ENCODE data around the gene CMTM8.

CMTM8 gene

DNA sequence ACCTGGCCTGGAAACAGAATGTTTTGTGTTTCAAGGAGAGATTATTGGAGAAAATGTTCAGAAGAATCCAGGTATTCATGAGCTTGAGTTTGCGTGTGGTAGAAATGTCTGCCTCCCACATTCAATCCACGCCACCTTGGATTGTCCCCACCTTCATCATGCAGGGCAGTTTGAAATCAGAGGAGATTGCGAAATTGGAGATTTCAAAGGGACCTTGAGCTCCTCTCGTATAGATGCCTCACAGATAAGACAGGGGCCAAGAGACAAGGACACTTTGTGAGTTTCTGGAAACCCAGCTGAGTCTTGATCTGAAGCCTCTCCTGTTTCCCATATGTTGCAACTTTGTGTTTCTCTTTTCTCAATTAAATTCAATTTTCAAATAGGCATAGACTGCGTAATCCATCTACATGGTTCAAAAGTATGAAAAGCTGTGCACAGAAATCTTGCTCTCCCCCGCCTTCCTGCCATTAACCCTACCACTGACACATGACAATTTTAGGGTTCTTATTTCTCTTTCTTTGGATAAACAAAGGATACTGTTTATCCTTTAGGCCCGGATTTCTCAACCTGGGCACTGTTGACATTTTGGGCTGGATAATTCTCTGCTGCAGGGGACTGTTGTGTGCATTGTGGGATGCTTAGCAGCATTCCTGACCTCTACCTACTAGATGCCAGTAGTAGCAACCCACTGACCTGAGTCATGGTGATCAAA is 53.8 kb downstream of the CMTM8 start:
- H3K4me3 Mint-ChIP-seq: no peak overlapping the region
- TF ChIP-seq, protein P1, sequence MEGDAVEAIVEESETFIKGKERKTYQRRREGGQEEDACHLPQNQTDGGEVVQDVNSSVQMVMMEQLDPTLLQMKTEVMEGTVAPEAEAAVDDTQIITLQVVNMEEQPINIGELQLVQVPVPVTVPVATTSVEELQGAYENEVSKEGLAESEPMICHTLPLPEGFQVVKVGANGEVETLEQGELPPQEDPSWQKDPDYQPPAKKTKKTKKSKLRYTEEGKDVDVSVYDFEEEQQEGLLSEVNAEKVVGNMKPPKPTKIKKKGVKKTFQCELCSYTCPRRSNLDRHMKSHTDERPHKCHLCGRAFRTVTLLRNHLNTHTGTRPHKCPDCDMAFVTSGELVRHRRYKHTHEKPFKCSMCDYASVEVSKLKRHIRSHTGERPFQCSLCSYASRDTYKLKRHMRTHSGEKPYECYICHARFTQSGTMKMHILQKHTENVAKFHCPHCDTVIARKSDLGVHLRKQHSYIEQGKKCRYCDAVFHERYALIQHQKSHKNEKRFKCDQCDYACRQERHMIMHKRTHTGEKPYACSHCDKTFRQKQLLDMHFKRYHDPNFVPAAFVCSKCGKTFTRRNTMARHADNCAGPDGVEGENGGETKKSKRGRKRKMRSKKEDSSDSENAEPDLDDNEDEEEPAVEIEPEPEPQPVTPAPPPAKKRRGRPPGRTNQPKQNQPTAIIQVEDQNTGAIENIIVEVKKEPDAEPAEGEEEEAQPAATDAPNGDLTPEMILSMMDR (IDR thresholded peaks at IDR 0.05): no peak
- no peaks in the 10 kb centered on the region for H3K9me3 Mint-ChIP-seq
- peak overlapping the region; percentile 10 for H3K27ac Mint-ChIP-seq
- peaks cover 17% of the 10 kb centered on the region for H3K4me1 Mint-ChIP-seq
- no peaks in the 10 kb centered on the region for H3K36me3 Mint-ChIP-seq (ENCODE audit: low read depth)
- DNase-seq: no peak
- peaks cover 3% of the 10 kb centered on the region for H3K27me3 Mint-ChIP-seq (ENCODE audit: low read depth, poor library complexity)

DNA sequence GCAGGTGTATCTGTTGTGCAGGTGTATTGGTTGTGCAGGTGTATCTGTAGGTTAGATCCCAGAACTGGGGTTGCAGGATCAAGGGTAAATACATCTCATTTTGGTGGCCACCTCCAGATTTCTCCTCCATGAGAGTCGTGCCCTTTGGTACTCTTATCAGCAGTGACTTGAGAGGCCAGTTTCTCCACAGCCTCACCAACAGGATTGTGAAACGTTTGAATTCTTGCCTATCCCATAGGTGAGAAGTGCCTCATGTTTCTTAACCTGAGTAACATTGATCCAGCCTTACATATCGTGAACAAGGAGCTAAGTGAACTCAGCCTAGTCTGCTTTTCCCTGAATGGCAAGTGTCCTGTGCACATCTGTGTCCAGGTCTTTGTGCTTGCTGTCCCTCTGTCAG is 55.4 kb downstream of the CMTM8 start:
- TF ChIP-seq, protein P1 (IDR thresholded peaks at IDR 0.05): no peak
- Mint-ChIP-seq H3K4me1 (peaks cover 29% of the 10 kb centered on the region), H3K27ac (no peak overlapping the region), H3K9me3 (no peaks in the 10 kb centered on the region), H3K27me3 (ENCODE audit: low read depth, poor library complexity) (peaks cover 9% of the 10 kb centered on the region), H3K36me3 (ENCODE audit: low read depth) (no peaks in the 10 kb centered on the region), H3K4me3 (no peak overlapping the region)
- no peak for DNase-seq

DNA sequence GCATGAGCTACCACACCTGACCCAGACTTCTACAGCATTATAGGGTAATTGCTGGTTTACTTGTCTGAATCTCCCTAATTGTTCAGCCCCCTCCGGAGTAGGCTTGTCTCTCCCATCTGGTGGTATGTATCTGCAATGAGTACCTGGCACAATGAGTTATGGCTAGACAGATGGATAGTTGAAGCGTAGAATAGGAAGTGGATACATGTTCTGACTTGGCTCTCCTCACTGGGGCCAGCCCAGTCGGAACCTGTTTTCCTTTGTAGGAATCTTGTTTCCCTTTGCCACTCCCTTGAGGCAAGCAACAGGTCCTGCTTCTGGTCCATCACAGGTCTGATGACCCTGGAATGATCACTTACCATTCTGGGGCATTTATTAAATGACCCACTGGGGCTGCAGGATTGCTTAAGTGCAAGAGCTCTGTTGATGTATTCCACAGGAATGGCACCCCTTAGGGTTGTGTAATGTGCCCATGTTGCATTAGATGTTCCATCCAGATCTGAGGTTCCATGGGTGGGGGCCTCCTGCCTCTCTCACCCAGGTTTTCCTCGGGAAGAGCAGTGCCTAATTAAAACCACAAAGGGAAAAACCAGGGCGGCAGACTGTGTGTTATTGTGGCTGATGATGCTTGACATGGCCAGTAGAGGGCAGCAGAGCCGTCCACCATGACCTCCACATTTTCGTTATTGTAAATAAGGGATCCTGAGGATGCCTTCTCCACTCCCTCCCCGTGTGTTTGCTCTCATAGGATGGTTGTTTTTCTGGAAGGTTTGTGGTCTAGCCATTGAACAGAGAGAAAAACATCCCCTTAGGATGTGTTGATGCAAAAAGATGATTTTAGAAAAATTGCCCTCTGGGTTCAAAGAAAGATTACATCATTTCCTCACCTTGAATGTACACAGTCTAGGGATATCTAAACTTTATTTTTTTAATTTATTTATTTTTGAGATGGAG is 58.0 kb downstream of the CMTM8 start:
- Mint-ChIP-seq H3K4me1 (peaks cover 24% of the 10 kb centered on the region), H3K9me3 (no peaks in the 10 kb centered on the region), H3K27ac (no peak overlapping the region), H3K36me3 (ENCODE audit: low read depth) (no peaks in the 10 kb centered on the region), H3K4me3 (no peak overlapping the region), H3K27me3 (ENCODE audit: low read depth, poor library complexity) (peaks cover 12% of the 10 kb centered on the region)
- TF ChIP-seq, protein P1 (IDR thresholded peaks at IDR 0.05): peak; percentile 87
- peak; percentile 71 for DNase-seq

DNA sequence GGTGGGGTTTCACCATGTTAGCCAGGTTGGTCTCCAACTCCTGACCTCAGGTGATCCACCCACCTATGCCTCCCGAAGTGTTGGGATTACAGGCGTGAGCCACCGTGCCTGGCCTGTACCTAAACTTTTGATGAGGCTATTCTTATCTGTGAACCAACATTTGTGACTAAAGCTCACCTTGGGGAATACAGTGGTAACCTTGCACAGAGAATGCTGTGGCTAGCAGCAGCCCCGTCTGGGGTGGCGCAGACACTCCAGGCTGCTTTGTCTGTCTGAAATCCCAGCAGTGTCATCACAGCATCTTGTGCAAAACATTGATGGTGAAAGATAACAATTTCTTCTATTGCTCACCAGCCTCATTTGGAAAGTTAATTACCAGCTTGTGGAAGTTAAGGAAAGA is 58.9 kb downstream of the CMTM8 start:
- peaks cover 13% of the 10 kb centered on the region for H3K27me3 Mint-ChIP-seq (ENCODE audit: low read depth, poor library complexity)
- no peaks in the 10 kb centered on the region for H3K36me3 Mint-ChIP-seq (ENCODE audit: low read depth)
- DNase-seq: no peak
- TF ChIP-seq, protein P1 (IDR thresholded peaks at IDR 0.05): no peak
- no peaks in the 10 kb centered on the region for H3K9me3 Mint-ChIP-seq
- no peak overlapping the region for H3K27ac Mint-ChIP-seq
- H3K4me1 Mint-ChIP-seq: peaks cover 21% of the 10 kb centered on the region
- H3K4me3 Mint-ChIP-seq: no peak overlapping the region

DNA sequence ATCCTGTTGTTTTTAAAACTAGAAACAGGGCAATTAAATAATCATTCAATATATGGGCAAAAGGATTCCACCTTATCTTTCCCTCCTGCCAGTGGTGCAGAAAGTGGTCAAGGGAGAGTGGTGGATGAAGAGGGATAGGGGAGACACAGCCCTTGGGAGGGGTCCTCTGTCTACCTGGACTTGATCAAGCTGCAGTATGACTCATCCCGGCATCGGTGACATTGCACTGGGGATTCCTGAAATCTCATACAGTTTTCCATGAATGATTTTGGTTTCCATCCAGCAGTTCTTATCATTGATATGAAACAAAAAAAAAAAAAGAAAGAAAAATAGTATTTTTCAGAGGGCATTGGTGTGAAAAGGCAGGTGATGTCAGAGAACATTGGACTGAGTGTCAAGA is 62.9 kb downstream of the CMTM8 start:
- no peak overlapping the region for H3K4me3 Mint-ChIP-seq
- H3K36me3 Mint-ChIP-seq (ENCODE audit: low read depth): no peaks in the 10 kb centered on the region
- DNase-seq: no peak
- no peak overlapping the region for H3K27ac Mint-ChIP-seq
- no peaks in the 10 kb centered on the region for H3K9me3 Mint-ChIP-seq
- TF ChIP-seq, protein P1 (IDR thresholded peaks at IDR 0.05): no peak
- H3K27me3 Mint-ChIP-seq (ENCODE audit: low read depth, poor library complexity): peaks cover 13% of the 10 kb centered on the region
- H3K4me1 Mint-ChIP-seq: peaks cover 48% of the 10 kb centered on the region

Measured in nephron progenitor cell (in vitro differentiated cells).